Fibroblast of villous mesenchyme (primary cell): ENCODE measurements around the gene POLQ. TPM values are rescaled to one million over a fixed set of nuclear protein-coding genes. Genes with fewer than 3 reads are reported as not detected.
"Not testable (repeated sequence)": the region's sequence is repeated elsewhere in the genome, so short reads cannot be mapped to it uniquely, and the experiment has no call there.

Experiments used
- DNase-seq: peaks from one replicate; pipeline ENCODE4 v3.0.0-alpha.2; 2010; ENCODE audit warnings: low read depth
- H3K4me3 ChIP-seq: 2 replicates; pipeline ENCODE4 v1.5.1; 2011; ENCODE audit warnings: low read depth, mild to moderate bottlenecking, low read length
- CTCF ChIP-seq: IDR thresholded peaks from 2 replicates; pipeline ENCODE4 v1.5.1; 2012; ENCODE audit warnings: low read depth, mild to moderate bottlenecking, low read length; ENCODE audit not compliant: insufficient read depth
- total RNA-seq: library from RNA; depleted of rRNA; stranded (reverse); fragments of >200 nt; gene quantifications from 2 replicates; pipeline ENCODE4 v1.2.3, GENCODE V29; 2012

POLQ gene
- total RNA-seq, result 6.4 and 6.9 TPM in 2 replicates

GRCh38 chr3:121545574-121546455 is at the start of gene POLQ:
Gene POLQ, minus strand, starts transcription at chr3:121545988. Its CDS starts 111 bp downstream, at chr3:121545877.
- H3K4me3 ChIP-seq, result peak within 1 kb of the TSS; percentile 93
- peak; percentile 95 for DNase-seq
- TF ChIP-seq CTCF, result no peak

GRCh38 chr3:121594850-121595249 is 49.1 kb upstream of the POLQ start:
- TF ChIP-seq CTCF, result no peak
- H3K4me3 ChIP-seq, result no peak overlapping the region
- no peak for DNase-seq

GRCh38 chr3:121593806-121594205 is 48.0 kb upstream of the POLQ start:
- not testable (repeated sequence) for H3K4me3 ChIP-seq, DNase-seq

GRCh38 chr3:121592856-121593702 is 47.3 kb upstream of the POLQ start, which contains the start of gene FBXO40:
Gene FBXO40, plus strand, starts transcription at chr3:121593379. Its CDS starts 27,197 bp downstream, at chr3:121620576.
- no peak within 1 kb of the TSS for H3K4me3 ChIP-seq
- no peak for TF ChIP-seq CTCF
- DNase-seq, result no peak

- TF ChIP-seq CTCF, result no peak
- DNase-seq, result no peak
- H3K4me3 ChIP-seq, result no peak overlapping the region
Observed at GRCh38 chr3:121584418-121584817, 38.6 kb upstream of the POLQ start.

GRCh38 chr3:121581691-121582090 is 35.9 kb upstream of the POLQ start:
- no peak overlapping the region for H3K4me3 ChIP-seq
- DNase-seq, result no peak
- TF ChIP-seq CTCF, result no peak

GRCh38 chr3:121574449-121574848 is 28.7 kb upstream of the POLQ start:
- no peak for TF ChIP-seq CTCF
- H3K4me3 ChIP-seq, result no peak overlapping the region
- peak; percentile 10 for DNase-seq
